Measurements from ENCODE around the gene INPP5J.

Gene INPP5J

GRCh38 chr22:31126869-31127175 is 4.1 kb downstream of the INPP5J start:
- DNase-seq = no peak

GRCh38 chr22:31127181-31127772 is 4.5 kb downstream of the INPP5J start:
- no peak for DNase-seq

GRCh38 chr22:31128156-31128555 is 5.4 kb downstream of the INPP5J start:
- no peak for DNase-seq

- DNase-seq = no peak
Measured at GRCh38 chr22:31130873-31131272, 8.1 kb downstream of the INPP5J start.

- DNase-seq = no peak
Measured at GRCh38 chr22:31133911-31134310, 11.1 kb downstream of the INPP5J start.

- DNase-seq = no peak
Measured at GRCh38 chr22:31134688-31135087, 11.9 kb downstream of the INPP5J start.

GRCh38 chr22:31135706-31136105 is 12.9 kb downstream of the INPP5J start:
- no peak for DNase-seq

- DNase-seq = no peak
Measured at GRCh38 chr22:31136155-31136554, 13.4 kb downstream of the INPP5J start.

GRCh38 chr22:31136711-31137110 is 13.9 kb downstream of the INPP5J start:
- DNase-seq = no peak

GRCh38 chr22:31137721-31138120 is 15.0 kb downstream of the INPP5J start:
- no peak for DNase-seq

GRCh38 chr22:31138126-31138525 is 15.4 kb downstream of the INPP5J start:
- no peak for DNase-seq

GRCh38 chr22:31139066-31139465 is 16.3 kb downstream of the INPP5J start:
- DNase-seq = no peak

GRCh38 chr22:31139866-31140716 is 17.3 kb downstream of the INPP5J start, which contains the start of gene PLA2G3:
TSS of gene PLA2G3 (minus strand) at chr22:31140508. CDS start at chr22:31140354, 154 bp downstream.
- DNase-seq = no peak

GRCh38 chr22:31140746-31141145 is 18.0 kb downstream of the INPP5J start:
- DNase-seq = no peak

GRCh38 chr22:31141551-31141950 is 18.8 kb downstream of the INPP5J start:
- no peak for DNase-seq

GRCh38 chr22:31142285-31142684 is 19.5 kb downstream of the INPP5J start:
- DNase-seq = no peak

GRCh38 chr22:31143038-31143437 is 20.3 kb downstream of the INPP5J start:
- DNase-seq = no peak

GRCh38 chr22:31143537-31143936 is 20.8 kb downstream of the INPP5J start:
- DNase-seq = no peak

- no peak for DNase-seq
Measured at GRCh38 chr22:31144223-31144622, 21.5 kb downstream of the INPP5J start.

GRCh38 chr22:31148488-31148887 is 25.7 kb downstream of the INPP5J start:
- no peak for DNase-seq

GRCh38 chr22:31148953-31149627 is 26.3 kb downstream of the INPP5J start:
- DNase-seq = no peak

GRCh38 chr22:31150615-31151014 is 27.8 kb downstream of the INPP5J start:
- no peak for DNase-seq

GRCh38 chr22:31151872-31152271 is 29.1 kb downstream of the INPP5J start:
- DNase-seq = no peak

- no peak for DNase-seq
Measured at GRCh38 chr22:31153357-31153756, 30.6 kb downstream of the INPP5J start.
